22Rv1 (cell line): ENCODE results near the gene MAPK6.

ENCODE experiments used
- CTCF ChIP-seq: fragments of 450-650 bp; IDR thresholded peaks from 2 replicates; pipeline ENCODE4 v1.5.1; 2017; ENCODE audit warnings: mild to moderate bottlenecking
- ZFX ChIP-seq: fragments of 450-650 bp; IDR thresholded peaks from 2 replicates; pipeline ENCODE4 v1.6.1; 2017; ENCODE audit warnings: antibody characterized with exemption, borderline replicate concordance

DNA sequence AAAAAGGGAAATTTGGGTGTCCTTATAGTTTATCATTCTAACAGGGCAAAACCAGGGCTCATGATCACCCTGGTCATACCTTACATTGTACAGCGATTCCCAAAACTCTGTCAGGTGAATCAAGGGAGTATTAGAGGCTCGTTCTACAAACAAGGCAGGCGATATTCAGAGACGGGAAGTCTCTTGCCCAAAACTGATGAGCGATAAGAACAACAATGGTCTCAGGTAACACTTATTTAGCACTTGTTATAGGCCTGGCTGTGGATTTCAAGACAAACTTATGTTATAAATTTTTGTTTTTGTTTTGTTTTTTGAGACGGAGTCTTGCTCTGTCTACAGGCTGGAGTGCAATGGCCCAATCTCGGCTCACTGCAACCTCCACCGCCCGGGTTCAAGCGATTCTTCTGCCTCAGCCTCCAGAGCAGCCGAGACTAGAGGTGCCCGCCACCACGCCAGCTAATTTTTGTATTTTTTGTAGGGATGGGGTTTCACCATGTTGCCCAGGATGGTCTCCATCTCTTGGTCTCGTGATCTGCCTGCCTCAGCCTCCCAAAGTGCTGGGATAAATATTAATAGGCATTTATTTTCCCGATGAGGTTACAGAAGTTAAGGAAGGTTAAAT, 80.7 kb downstream of the MAPK6 start:
- no peak for TF ChIP-seq CTCF
- no peak for TF ChIP-seq ZFX
